NCI-H1105 treated with DMSO at 0.1 percent for 48 hours (cell line): ENCODE measurements around the gene UBXN10.

ENCODE experiments used
- DNase-seq: peaks from one replicate; lab custom pipeline; 2025; lab: John Stamatoyannopoulos, UW

The UBXN10 gene, protein sequence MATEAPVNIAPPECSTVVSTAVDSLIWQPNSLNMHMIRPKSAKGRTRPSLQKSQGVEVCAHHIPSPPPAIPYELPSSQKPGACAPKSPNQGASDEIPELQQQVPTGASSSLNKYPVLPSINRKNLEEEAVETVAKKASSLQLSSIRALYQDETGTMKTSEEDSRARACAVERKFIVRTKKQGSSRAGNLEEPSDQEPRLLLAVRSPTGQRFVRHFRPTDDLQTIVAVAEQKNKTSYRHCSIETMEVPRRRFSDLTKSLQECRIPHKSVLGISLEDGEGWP

GRCh38 chr1:20185834-20186782 lies at the start of gene UBXN10, which contains the start of gene PLA2G2C:
TSS of gene UBXN10 (plus strand) at chr1:20186096. CDS start at chr1:20190562, 4,466 bp downstream.
TSS of gene PLA2G2C (minus strand) at chr1:20186518. CDS start at chr1:20177363, 9,155 bp downstream.
- no peak for DNase-seq

DNA sequence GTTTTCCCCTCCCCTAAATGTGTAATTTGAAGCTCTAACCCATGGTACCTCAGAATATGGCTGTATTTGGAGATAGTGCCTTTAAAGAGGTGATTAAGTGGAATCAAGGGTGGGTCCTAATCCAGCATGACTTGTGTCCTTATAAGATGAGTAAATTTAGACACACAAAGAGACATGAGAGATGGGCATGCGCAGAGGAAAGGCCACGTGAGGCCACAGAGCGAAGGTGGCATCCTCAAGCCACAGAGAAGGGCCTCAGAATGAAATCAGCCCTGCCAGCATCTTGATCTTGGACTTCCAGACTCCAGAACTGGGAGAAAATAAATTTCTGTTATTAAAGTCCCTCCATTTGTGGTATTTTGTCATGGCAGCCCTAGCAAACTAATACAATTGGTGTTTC lies 49.6 kb upstream of the UBXN10 start:
- DNase-seq = no peak

GRCh38 chr1:20137055-20137454 lies 48.8 kb upstream of the UBXN10 start:
- DNase-seq = no peak

- no peak for DNase-seq
Measured at GRCh38 chr1:20137604-20138003, 48.3 kb upstream of the UBXN10 start.

DNA sequence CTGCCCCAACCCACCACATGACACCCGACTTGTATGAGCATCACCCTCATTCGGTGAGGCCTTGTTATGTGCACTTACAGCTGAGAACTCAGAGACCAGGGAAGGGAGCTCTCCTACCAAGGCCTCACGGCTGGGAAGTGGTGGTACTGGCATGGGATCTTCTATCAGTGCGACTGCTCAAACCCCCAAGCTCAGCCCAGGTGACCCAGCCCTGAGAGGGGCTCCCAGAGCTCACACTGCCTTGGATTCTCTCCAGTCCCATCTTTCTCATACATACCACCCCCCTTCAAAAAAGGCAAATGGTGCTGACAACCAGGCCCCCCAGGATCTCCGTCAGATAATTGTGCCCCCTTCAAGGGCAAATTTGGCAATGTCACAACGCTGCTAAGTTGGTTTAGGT lies 47.5 kb upstream of the UBXN10 start:
- DNase-seq = no peak

- DNase-seq = no peak
Measured at GRCh38 chr1:20138961-20139550, 46.8 kb upstream of the UBXN10 start, which contains the start of gene PLA2G2F. TSS of gene PLA2G2F (plus strand) at chr1:20139323. CDS start at chr1:20139428, 105 bp downstream.

- DNase-seq = no peak
Measured at GRCh38 chr1:20139776-20140612, 45.9 kb upstream of the UBXN10 start.

- no peak for DNase-seq
Measured at GRCh38 chr1:20141001-20141400, 44.9 kb upstream of the UBXN10 start.

DNA sequence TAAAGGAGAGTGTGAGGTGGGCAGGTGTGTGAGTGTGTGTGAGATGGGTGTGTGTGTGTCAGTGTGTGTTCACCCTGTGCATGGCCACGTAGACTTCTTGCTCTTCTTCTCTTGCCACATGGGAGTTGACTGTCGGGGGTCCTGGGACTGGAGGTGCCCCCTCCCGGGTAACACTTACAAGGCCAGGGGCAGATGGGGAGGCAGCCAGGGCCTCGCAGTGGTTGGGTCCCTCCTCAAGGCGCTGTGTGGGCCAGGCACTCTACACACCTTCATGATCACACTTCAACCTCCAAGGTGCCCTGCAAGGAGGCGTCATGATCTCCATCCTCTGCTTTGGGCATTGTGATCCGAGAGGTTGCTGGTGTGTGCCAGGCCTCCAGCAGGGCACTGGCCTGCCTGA lies 44.4 kb upstream of the UBXN10 start:
- no peak for DNase-seq

GRCh38 chr1:20142001-20142710 lies 43.7 kb upstream of the UBXN10 start:
- no peak for DNase-seq

DNA sequence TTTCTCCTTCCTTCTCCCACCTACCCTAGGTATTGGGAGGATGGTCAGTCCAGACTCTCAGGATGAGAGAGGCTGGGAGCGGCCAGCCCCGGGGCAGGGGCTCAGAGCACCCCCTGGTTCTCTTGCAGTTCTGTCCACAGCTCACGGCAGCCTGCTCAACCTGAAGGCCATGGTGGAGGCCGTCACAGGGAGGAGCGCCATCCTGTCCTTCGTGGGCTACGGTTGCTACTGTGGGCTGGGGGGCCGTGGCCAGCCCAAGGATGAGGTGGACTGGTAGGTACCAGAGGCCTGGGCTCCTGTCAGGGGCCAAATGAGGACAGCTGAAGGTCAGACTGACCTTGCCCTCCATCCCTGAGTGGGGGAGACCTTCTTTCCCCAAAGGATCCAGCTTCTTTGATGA lies 42.6 kb upstream of the UBXN10 start:
- DNase-seq = no peak

- no peak for DNase-seq
Measured at GRCh38 chr1:20143734-20144565, 41.9 kb upstream of the UBXN10 start.

DNA sequence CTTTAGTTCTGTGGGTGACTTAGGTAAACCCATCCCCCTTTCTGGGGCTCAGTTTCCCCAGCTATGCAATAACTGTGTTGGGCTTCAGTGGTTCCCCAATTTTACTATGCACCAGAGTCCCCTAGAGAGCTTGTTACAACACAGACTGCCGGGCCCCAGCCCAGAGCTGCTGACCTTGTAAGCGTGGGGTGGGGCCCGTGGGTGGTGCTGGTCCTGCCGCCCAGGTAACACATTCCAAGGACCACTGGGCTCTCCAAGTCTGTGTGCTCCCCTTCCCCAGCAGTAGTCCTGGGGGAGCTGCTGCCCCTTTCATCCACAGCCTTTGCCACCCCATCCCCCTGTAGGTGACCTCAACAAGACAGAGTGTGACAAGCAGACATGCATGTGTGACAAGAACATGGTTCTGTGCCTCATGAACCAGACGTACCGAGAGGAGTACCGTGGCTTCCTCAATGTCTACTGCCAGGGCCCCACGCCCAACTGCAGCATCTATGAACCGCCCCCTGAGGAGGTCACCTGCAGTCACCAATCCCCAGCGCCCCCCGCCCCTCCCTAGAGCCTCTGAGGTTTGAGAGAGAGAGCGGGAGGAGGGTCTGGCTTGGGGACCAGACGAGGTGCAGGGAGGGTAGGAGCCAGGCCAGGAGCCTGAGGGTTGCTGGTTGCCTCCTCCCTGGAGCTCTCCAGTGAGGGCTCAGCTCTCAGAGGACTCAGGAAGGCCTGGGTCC lies 37.9 kb upstream of the UBXN10 start:
- DNase-seq = no peak

GRCh38 chr1:20148571-20149500 lies 37.1 kb upstream of the UBXN10 start:
- no peak for DNase-seq

DNA sequence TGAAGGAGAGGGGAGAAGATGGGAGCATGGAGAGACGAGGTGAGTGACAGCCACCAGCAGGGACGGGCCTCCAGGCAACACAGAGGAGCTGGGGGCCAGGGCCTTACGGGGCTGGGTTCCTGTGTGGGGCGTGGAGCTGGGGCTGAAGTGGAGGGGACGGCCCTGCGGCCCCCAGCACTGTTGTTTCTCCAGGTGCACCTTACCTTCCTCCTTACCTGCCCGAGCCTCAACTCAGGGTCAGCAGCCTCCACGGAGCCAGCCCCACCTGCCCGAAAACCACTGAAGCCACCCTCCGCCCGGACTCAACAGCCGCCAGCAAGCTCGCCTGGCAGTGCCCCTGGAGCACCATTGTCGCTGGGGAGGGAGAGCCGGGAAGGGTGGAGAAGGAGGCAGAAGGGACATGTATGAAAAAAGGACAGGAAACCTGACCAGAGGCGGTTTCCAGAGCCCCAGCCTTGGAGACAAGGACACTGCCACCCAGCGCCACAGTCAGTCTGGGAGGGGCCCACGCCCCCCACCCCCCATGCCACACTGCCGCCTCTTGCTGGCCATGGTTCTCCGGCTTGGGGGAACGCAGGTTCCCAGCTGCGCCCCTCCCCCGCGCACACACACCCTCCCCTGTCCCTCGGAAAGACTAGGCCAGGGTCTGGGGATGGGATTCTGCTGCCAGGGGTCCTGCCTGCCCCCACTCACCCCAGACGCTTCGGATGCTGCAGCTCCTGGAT lies 36.1 kb upstream of the UBXN10 start:
- no peak for DNase-seq

DNA sequence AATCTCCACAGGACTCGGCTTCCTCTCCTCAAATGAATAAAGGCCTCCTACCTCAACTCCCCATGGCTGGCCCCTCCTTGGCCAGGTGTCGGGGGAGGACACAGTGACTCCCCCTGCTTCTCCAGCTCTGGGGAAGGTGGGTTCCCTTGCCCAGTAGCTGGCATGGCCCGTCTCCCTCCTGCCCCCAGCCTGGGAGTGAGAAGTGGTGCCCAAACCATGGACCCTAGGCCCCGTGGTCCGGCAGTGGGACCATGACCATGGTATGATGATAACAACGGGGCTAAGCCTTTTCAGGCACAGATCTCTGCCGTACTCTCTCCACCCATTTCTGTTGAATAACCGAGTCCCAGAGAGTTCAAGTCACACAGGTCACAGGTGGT lies 35.6 kb upstream of the UBXN10 start:
- DNase-seq = no peak

- no peak for DNase-seq
Measured at GRCh38 chr1:20150969-20151368, 34.9 kb upstream of the UBXN10 start.
